ENCODE data around the gene DNAH10.
A peak's percentile ranks its signal among the peaks of the same experiment; 100 is the strongest.

Gene DNAH10

GRCh38 chr12:123891011-123891410 lies 128.9 kb downstream of the DNAH10 start:
- no peak for DNase-seq

- no peak for DNase-seq
Measured at GRCh38 chr12:123891516-123892179, 129.5 kb downstream of the DNAH10 start.

GRCh38 chr12:123892180-123892559 lies 130.1 kb downstream of the DNAH10 start:
- no peak for DNase-seq

- no peak for DNase-seq
Measured at GRCh38 chr12:123892853-123893252, 130.8 kb downstream of the DNAH10 start.

GRCh38 chr12:123893276-123893675 lies 131.2 kb downstream of the DNAH10 start:
- DNase-seq, result no peak

- no peak for DNase-seq
Measured at GRCh38 chr12:123894823-123895345, 132.8 kb downstream of the DNAH10 start.

GRCh38 chr12:123895451-123895850 lies 133.3 kb downstream of the DNAH10 start:
- no peak for DNase-seq

GRCh38 chr12:123896767-123897166 lies 134.7 kb downstream of the DNAH10 start:
- DNase-seq, result no peak

GRCh38 chr12:123897221-123897620 lies 135.1 kb downstream of the DNAH10 start:
- no peak for DNase-seq

- no peak for DNase-seq
Measured at GRCh38 chr12:123898673-123899072, 136.6 kb downstream of the DNAH10 start.

- no peak for DNase-seq
Measured at GRCh38 chr12:123899368-123899767, 137.3 kb downstream of the DNAH10 start.

- DNase-seq, result no peak
Measured at GRCh38 chr12:123900871-123901376, 138.8 kb downstream of the DNAH10 start.

GRCh38 chr12:123902821-123903220 lies 140.7 kb downstream of the DNAH10 start:
- no peak for DNase-seq

GRCh38 chr12:123903301-123904065 lies 141.4 kb downstream of the DNAH10 start:
- no peak for DNase-seq

- DNase-seq, result peak; percentile 75
Measured at GRCh38 chr12:123905319-123905925, 143.3 kb downstream of the DNAH10 start.

GRCh38 chr12:123906711-123907420 lies 144.8 kb downstream of the DNAH10 start:
- DNase-seq, result no peak

- no peak for DNase-seq
Measured at GRCh38 chr12:123907726-123908476, 145.8 kb downstream of the DNAH10 start.

- DNase-seq, result no peak
Measured at GRCh38 chr12:123908884-123909725, 147.0 kb downstream of the DNAH10 start.

- no peak for DNase-seq
Measured at GRCh38 chr12:123910057-123910456, 148.0 kb downstream of the DNAH10 start.

GRCh38 chr12:123910761-123911193 lies 148.7 kb downstream of the DNAH10 start:
- no peak for DNase-seq

All from hematopoietic multipotent progenitor cell treated with erythropoietin and hydrocortisone succinate and interleukin-3 and kit ligand, for 6 days (in vitro differentiated cells).